Measurements from ENCODE around the gene AMFR.

Gene AMFR

DNA sequence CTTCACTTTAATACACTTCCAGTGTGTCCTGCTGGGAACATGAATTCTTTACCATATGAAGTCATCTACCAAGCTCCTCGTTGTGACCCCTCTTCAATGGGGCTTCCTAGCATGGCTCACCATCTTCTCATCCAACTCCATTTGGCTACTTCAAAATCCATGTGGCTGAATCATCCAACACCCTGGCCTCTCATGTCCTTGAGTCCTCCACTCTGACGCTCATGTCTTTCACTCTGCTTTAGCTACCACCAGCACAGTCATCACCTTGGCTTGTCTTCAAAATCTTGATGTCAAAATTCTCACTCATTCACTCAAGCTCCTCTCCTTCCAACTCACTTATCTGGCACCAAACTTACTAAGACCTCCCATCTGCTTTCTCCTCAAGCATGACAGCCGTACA lies 35.8 kb downstream of the AMFR start:
- no peak for TF ChIP-seq CTCF (IDR thresholded peaks at IDR 0.05)
- no peak overlapping the region for H2AFZ ChIP-seq
- H3K4me2 ChIP-seq (ENCODE audit: low read length): no peak overlapping the region
- H3K9ac ChIP-seq: no peak overlapping the region
- peaks cover 31% of the 10 kb centered on the region for H3K79me2 ChIP-seq
- H3K27me3 ChIP-seq (ENCODE audit: control insufficient read depth, insufficient read depth, low read length): no peaks in the 10 kb centered on the region
- no peak overlapping the region for H3K4me3 ChIP-seq (ENCODE audit: low read depth, low read length)
- H3K36me3 ChIP-seq (ENCODE audit: control insufficient read depth, insufficient read depth, low read length): no peaks in the 10 kb centered on the region
- no peak overlapping the region for H3K27ac ChIP-seq
- H3K4me1 ChIP-seq: no peaks in the 10 kb centered on the region
- H3K9me3 ChIP-seq (ENCODE audit: control insufficient read depth, low read length): no peaks in the 10 kb centered on the region

GRCh38 chr16:56388209-56388608 lies 37.1 kb downstream of the AMFR start:
- Histone ChIP-seq H3K9me3 (ENCODE audit: control insufficient read depth, low read length) (no peaks in the 10 kb centered on the region), H3K27ac (no peak overlapping the region), H3K36me3 (ENCODE audit: control insufficient read depth, insufficient read depth, low read length) (no peaks in the 10 kb centered on the region), H3K4me1 (no peaks in the 10 kb centered on the region), H2AFZ (no peak overlapping the region), H3K4me2 (ENCODE audit: low read length) (no peak overlapping the region), H3K9ac (no peak overlapping the region), H3K79me2 (peaks cover 29% of the 10 kb centered on the region), H3K27me3 (ENCODE audit: control insufficient read depth, insufficient read depth, low read length) (no peaks in the 10 kb centered on the region), H3K4me3 (ENCODE audit: low read depth, low read length) (no peak overlapping the region)
- no peak for TF ChIP-seq CTCF (IDR thresholded peaks at IDR 0.05)

GRCh38 chr16:56387396-56387795 lies 37.9 kb downstream of the AMFR start:
- H3K27me3 ChIP-seq (ENCODE audit: control insufficient read depth, insufficient read depth, low read length): no peaks in the 10 kb centered on the region
- H3K4me3 ChIP-seq (ENCODE audit: low read depth, low read length): no peak overlapping the region
- no peaks in the 10 kb centered on the region for H3K9me3 ChIP-seq (ENCODE audit: control insufficient read depth, low read length)
- no peak overlapping the region for H3K4me2 ChIP-seq (ENCODE audit: low read length)
- no peak overlapping the region for H3K9ac ChIP-seq
- no peaks in the 10 kb centered on the region for H3K36me3 ChIP-seq (ENCODE audit: control insufficient read depth, insufficient read depth, low read length)
- no peak overlapping the region for H3K27ac ChIP-seq
- no peaks in the 10 kb centered on the region for H3K4me1 ChIP-seq
- H2AFZ ChIP-seq: no peak overlapping the region
- no peak for TF ChIP-seq CTCF (IDR thresholded peaks at IDR 0.05)
- peaks cover 29% of the 10 kb centered on the region for H3K79me2 ChIP-seq

GRCh38 chr16:56384074-56384721 lies 41.1 kb downstream of the AMFR start:
- Histone ChIP-seq H3K9me3 (ENCODE audit: control insufficient read depth, low read length) (no peaks in the 10 kb centered on the region), H3K4me2 (ENCODE audit: low read length) (no peak overlapping the region), H3K79me2 (peaks cover 34% of the 10 kb centered on the region), H3K27me3 (ENCODE audit: control insufficient read depth, insufficient read depth, low read length) (no peaks in the 10 kb centered on the region), H3K27ac (no peak overlapping the region), H3K9ac (no peak overlapping the region), H3K36me3 (ENCODE audit: control insufficient read depth, insufficient read depth, low read length) (no peaks in the 10 kb centered on the region), H3K4me1 (no peaks in the 10 kb centered on the region), H2AFZ (no peak overlapping the region), H3K4me3 (ENCODE audit: low read depth, low read length) (no peak overlapping the region)
- no peak for TF ChIP-seq CTCF (IDR thresholded peaks at IDR 0.05)

- no peak overlapping the region for H2AFZ ChIP-seq
- no peak overlapping the region for H3K4me3 ChIP-seq (ENCODE audit: low read depth, low read length)
- no peak overlapping the region for H3K9ac ChIP-seq
- no peak overlapping the region for H3K27ac ChIP-seq
- no peaks in the 10 kb centered on the region for H3K36me3 ChIP-seq (ENCODE audit: control insufficient read depth, insufficient read depth, low read length)
- TF ChIP-seq CTCF (IDR thresholded peaks at IDR 0.05): no peak
- H3K79me2 ChIP-seq: peaks cover 32% of the 10 kb centered on the region
- no peaks in the 10 kb centered on the region for H3K4me1 ChIP-seq
- no peaks in the 10 kb centered on the region for H3K9me3 ChIP-seq (ENCODE audit: control insufficient read depth, low read length)
- no peak overlapping the region for H3K4me2 ChIP-seq (ENCODE audit: low read length)
- H3K27me3 ChIP-seq (ENCODE audit: control insufficient read depth, insufficient read depth, low read length): no peaks in the 10 kb centered on the region
Observed at GRCh38 chr16:56382901-56383355, 42.4 kb downstream of the AMFR start.

Measured in parathyroid adenoma (tissue), 2 donors.